Heart left ventricle (tissue), 16 donors: ENCODE data around the gene FREM2. TPM values are rescaled to one million over a fixed set of nuclear protein-coding genes. Genes with fewer than 3 reads are reported as not detected.

Experiments
- ATAC-seq, 4 donors: fragments of 200-7000 bp; cut with Tn5 transposase; one replicate each; pipeline ENCODE4 v1.9.1; 2020 to 2022; ENCODE audit warnings: moderate library complexity in 4 of 4, mild to moderate bottlenecking in 3 of 4, moderate number of reproducible peaks in 1 of 4
- DNase-seq, 5 donors: peaks; one replicate each; pipeline ENCODE4 v3.0.0-alpha.2; 2020
- H3K27ac ChIP-seq, 12 donors: fragments of 200-600 bp; sonication (generic) in 4 of 12; one replicate each; pipeline versions ENCODE4 v1.5.0 to v1.8.0; 2016 to 2022; ENCODE audit warnings: mild to moderate bottlenecking in 2 of 12
- H3K27me3 ChIP-seq, 9 donors: fragments of 200-600 bp; sonication (generic) in 2 of 9; one replicate each; pipeline versions ENCODE4 v1.5.1 to v1.8.0; 2016 to 2022; ENCODE audit warnings: mild to moderate bottlenecking in 3 of 9
- H3K36me3 ChIP-seq, 9 donors: fragments of 200-600 bp; sonication (generic) in 2 of 9; one replicate each; pipeline versions ENCODE4 v1.5.0 to v1.8.0; 2018 to 2022; ENCODE audit warnings: mild to moderate bottlenecking in 2 of 9
- H3K4me1 ChIP-seq, 12 donors: fragments of 200-600 bp; sonication (generic) in 4 of 12; one replicate each; pipeline versions ENCODE4 v1.5.0 to v1.8.0; 2016 to 2022; ENCODE audit warnings: mild to moderate bottlenecking in 3 of 12
- H3K4me3 ChIP-seq, 12 donors: fragments of 200-600 bp; sonication (generic) in 4 of 12; one replicate each; pipeline versions ENCODE4 v1.5.0 to v1.8.0; 2017 to 2022; ENCODE audit warnings: mild to moderate bottlenecking in 9 of 12, moderate library complexity in 4 of 12
- H3K9me3 ChIP-seq, 12 donors: fragments of 200-600 bp; sonication (generic) in 4 of 12; one replicate each; pipeline versions ENCODE4 v1.5.0 to v1.8.0; 2016 to 2022; ENCODE audit warnings: mild to moderate bottlenecking in 1 of 12
- CTCF ChIP-seq, 12 donors: fragments of 200-600 bp; sonication (generic) in 4 of 12; IDR thresholded peaks; one replicate each; pipeline versions ENCODE4 v1.5.0 to v1.8.0; 2018 to 2022; ENCODE audit warnings: antibody characterized with exemption in 12 of 12, mild to moderate bottlenecking in 5 of 12
- POLR2A ChIP-seq, 2 donors: fragments of 450-650 bp; IDR thresholded peaks; one replicate each; pipeline ENCODE4 v1.6.1; 2017; ENCODE audit warnings: antibody characterized with exemption in 2 of 2, mild to moderate bottlenecking in 2 of 2, moderate library complexity in 2 of 2
- WGBS, 4 donors: extraction: QIAGEN DNeasy Blood & Tissue Kit in 2 of 4; methylation state at CpG; one replicate each; pipeline versions ENCODE4 v1.1.5 to v1.1.7; 2013 to 2018; 5-methylcytosine and 5-hydroxymethylcytosine counted together
- intact Hi-C, 10 donors: fragments of 100-400 bp; cut with DNase I; formaldehyde crosslinking; loops; one replicate each; pipeline versions ENCODE4 v1.11.1 to v1.14.2; 2022
- polyA plus RNA-seq, 2 donors: library from polyadenylated mRNA; stranded (reverse); fragments of 200-250 nt; gene quantifications; one replicate each; pipeline ENCODE4 v1.2.3, GENCODE V29; 2013
- total RNA-seq, 9 donors: library from RNA; depleted of rRNA in 2 of 9; stranded (reverse); fragments of >200 nt in 2 of 9; fragmentation: NEBNext Ultra II Directional in 3 of 9; extraction: Animal tissue kit (Norgen Biotek cat#: 25700) in 3 of 9; gene quantifications; one replicate each; pipeline versions ENCODE4 v1.1.0 to v1.2.4, GENCODE V29; 2016 to 2023
- donor health status: ischemic (EF 13 %, LVEDD 7.1; RV severe dilation, severe dysfunction).
- donor health status: healthy with polysubstance abuse.
- donor health status: DM: no; HTN: yes; CAD: no.
- donor health status: DM: no; HTN: no; CAD: no.
- donor health status: ischemic (EF 25% LVEDD 6.9; RV normal size, moderate dysfunction).
- donor health status: ischemic (EF 25% LVEDD 5.7; RV mildly dilated, moderate dysfunction).
- donor health status: healthy.
- donor health status: DM: yes; HTN: yes; CAD: no.
- donor health status: ischemic (EF 35%, LVEDD 5.7; RV mildly dilated, moderate dysfunction).
- donor health status: nonischemic (EF 11% LVEDD 7.7; RV severe dilation, severe dysfunction).
- donor health status: DM: yes; HTN: yes; CAD: no.
- donor health status: PGD.
- donor health status: ischemic (EF 29% LVEDD 5.4; RV normal size, mild dysfunction).
- donor health status: nonischemic (EF 23%, LVEDD 6.1; RV moderate dilation, normal function).

Gene FREM2
- total and polyA plus RNA-seq, 11 donors: 0.02 to 0.35 (median 0.13) TPM

GRCh38 chr13:38875186-38875875 lies 188.5 kb downstream of the FREM2 start:
- intact Hi-C loops: loop anchor here in 1 of 10 donors (10.0 kb wide), 1 partner anchor 191 kb away; the partner anchor contains the start of gene FREM2
- Histone ChIP-seq H3K9me3 (no peaks in the 10 kb centered on the region), H3K4me3 (no peak overlapping the region), H3K27ac (no peak overlapping the region), H3K36me3 (no peaks in the 10 kb centered on the region), H3K4me1 (no peaks in the 10 kb centered on the region), H3K27me3 (peaks cover 0 to 8% (median 0%) of the 10 kb centered on the region in 9 donors)
- TF ChIP-seq CTCF (IDR thresholded peaks at IDR 0.05) (no peak), POLR2A (IDR thresholded peaks at IDR 0.05) (no peak)
- ATAC-seq (no peak), DNase-seq (no peak)
- WGBS, 4 donors: 62 to 76% (median 72%) methylated on average over 1 of the region's 1 CpG

GRCh38 chr13:38879278-38879677 lies 192.4 kb downstream of the FREM2 start:
- no peaks in the 10 kb centered on the region for H3K4me1 ChIP-seq
- TF ChIP-seq CTCF (IDR thresholded peaks at IDR 0.05) (no peak), POLR2A (IDR thresholded peaks at IDR 0.05) (no peak)
- H3K27ac ChIP-seq: no peak overlapping the region
- peaks cover 0 to 2% (median 0%) of the 10 kb centered on the region in 9 donors for H3K27me3 ChIP-seq
- DNase-seq (no peak), ATAC-seq (no peak)
- no peaks in the 10 kb centered on the region for H3K9me3 ChIP-seq
- intact Hi-C loops: loop anchor here in 1 of 10 donors (10.0 kb wide), 1 partner anchor 194 kb away; the partner anchor contains the start of gene FREM2
- no peak overlapping the region for H3K4me3 ChIP-seq
- no peaks in the 10 kb centered on the region for H3K36me3 ChIP-seq
- 53 to 68% (median 60%) methylated on average over 3 of the region's 3 CpGs for WGBS, 4 donors

GRCh38 chr13:38879786-38880185 lies 192.9 kb downstream of the FREM2 start:
- no peak for TF ChIP-seq POLR2A (IDR thresholded peaks at IDR 0.05)
- no peak for TF ChIP-seq CTCF (IDR thresholded peaks at IDR 0.05)
- no peaks in the 10 kb centered on the region for H3K4me1 ChIP-seq
- H3K4me3 ChIP-seq: no peak overlapping the region
- intact Hi-C loops: loop anchor here in 1 of 10 donors (10.0 kb wide), 1 partner anchor 195 kb away; the partner anchor contains the start of gene FREM2
- ATAC-seq (no peak), DNase-seq (no peak)
- no peaks in the 10 kb centered on the region for H3K36me3 ChIP-seq
- H3K27ac ChIP-seq: no peak overlapping the region
- H3K9me3 ChIP-seq: no peaks in the 10 kb centered on the region
- no peaks in the 10 kb centered on the region for H3K27me3 ChIP-seq

GRCh38 chr13:38880397-38880796 lies 193.5 kb downstream of the FREM2 start:
- DNase-seq (no peak), ATAC-seq (no peak)
- H3K4me1 ChIP-seq: no peaks in the 10 kb centered on the region
- no peaks in the 10 kb centered on the region for H3K9me3 ChIP-seq
- H3K27me3 ChIP-seq: no peaks in the 10 kb centered on the region
- no peaks in the 10 kb centered on the region for H3K36me3 ChIP-seq
- intact Hi-C loops: no loop called here
- H3K27ac ChIP-seq: no peak overlapping the region
- TF ChIP-seq POLR2A (IDR thresholded peaks at IDR 0.05): no peak
- no peak overlapping the region for H3K4me3 ChIP-seq
- WGBS, 4 donors: 82 to 92% (median 87%) methylated on average over 4 to 5 of the region's 5 CpGs
